Measurements from ENCODE around the gene IL1R1. TPM values are rescaled to one million over a fixed set of nuclear protein-coding genes. Genes with fewer than 3 reads are reported as not detected.

IL1R1 gene
- total RNA-seq, 1 donor from 2014 or later: 152 TPM

DNA sequence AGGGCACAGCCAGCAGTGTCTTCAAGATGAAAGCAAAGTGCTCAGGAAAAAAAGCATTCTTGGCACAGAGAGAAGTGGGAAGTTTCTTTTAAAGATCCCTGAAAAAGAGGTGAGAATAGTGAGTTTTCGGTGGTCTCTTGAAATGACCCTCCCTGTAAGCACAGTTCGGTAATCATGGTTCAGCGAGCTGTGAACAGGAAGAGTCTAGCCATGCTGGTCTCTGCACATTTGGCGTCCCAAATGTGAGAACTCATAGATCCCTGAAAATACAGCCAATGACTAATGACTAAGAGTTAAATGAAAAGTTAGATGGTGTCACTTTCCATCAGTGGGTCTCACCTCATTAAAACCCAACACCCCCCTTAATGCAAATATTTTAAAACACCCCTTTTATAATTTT, 3.4 kb downstream of the IL1R1 start:
- peaks cover 41% of the 10 kb centered on the region for H3K4me1 ChIP-seq
- peaks cover 33% of the 10 kb centered on the region for H3K9me3 ChIP-seq
- no peak for DNase-seq
- ATAC-seq: no peak
- no peak overlapping the region for H3K27ac ChIP-seq
- peaks cover 16% of the 10 kb centered on the region for H3K36me3 ChIP-seq
- no peaks in the 10 kb centered on the region for H3K27me3 ChIP-seq (ENCODE audit: low read depth)
- TF ChIP-seq, protein P1, sequence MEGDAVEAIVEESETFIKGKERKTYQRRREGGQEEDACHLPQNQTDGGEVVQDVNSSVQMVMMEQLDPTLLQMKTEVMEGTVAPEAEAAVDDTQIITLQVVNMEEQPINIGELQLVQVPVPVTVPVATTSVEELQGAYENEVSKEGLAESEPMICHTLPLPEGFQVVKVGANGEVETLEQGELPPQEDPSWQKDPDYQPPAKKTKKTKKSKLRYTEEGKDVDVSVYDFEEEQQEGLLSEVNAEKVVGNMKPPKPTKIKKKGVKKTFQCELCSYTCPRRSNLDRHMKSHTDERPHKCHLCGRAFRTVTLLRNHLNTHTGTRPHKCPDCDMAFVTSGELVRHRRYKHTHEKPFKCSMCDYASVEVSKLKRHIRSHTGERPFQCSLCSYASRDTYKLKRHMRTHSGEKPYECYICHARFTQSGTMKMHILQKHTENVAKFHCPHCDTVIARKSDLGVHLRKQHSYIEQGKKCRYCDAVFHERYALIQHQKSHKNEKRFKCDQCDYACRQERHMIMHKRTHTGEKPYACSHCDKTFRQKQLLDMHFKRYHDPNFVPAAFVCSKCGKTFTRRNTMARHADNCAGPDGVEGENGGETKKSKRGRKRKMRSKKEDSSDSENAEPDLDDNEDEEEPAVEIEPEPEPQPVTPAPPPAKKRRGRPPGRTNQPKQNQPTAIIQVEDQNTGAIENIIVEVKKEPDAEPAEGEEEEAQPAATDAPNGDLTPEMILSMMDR (IDR thresholded peaks at IDR 0.05): no peak
- peak overlapping the region; percentile 73 for H3K4me3 ChIP-seq
- intact Hi-C loops (cut with DNase I): no loop called here

DNA sequence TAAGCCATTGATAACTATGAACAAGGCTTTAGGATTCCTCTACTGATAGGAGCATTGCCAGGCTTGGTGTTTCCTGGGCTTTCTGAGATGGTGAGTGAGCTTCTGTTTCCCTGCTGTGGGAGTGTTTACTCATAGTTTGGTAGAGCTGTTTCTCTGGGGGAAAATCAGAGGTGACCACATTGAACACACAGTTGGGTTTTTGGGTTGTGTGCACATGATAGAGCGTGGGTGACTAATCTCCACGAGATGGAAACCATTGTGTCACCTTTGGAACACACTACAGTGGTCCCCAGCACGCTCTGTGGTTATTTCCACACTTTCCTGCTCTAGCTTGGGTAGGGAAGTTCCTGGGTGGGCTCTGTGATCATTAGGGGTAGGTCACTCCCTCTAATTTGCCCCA, 5.4 kb downstream of the IL1R1 start:
- DNase-seq (no peak), ATAC-seq (no peak)
- peaks cover 26% of the 10 kb centered on the region for H3K36me3 ChIP-seq
- peaks cover 33% of the 10 kb centered on the region for H3K9me3 ChIP-seq
- intact Hi-C loops (cut with DNase I): no loop called here
- no peaks in the 10 kb centered on the region for H3K27me3 ChIP-seq (ENCODE audit: low read depth)
- TF ChIP-seq, protein P1 (IDR thresholded peaks at IDR 0.05): no peak
- no peak overlapping the region for H3K27ac ChIP-seq
- peaks cover 42% of the 10 kb centered on the region for H3K4me1 ChIP-seq
- no peak overlapping the region for H3K4me3 ChIP-seq

DNA sequence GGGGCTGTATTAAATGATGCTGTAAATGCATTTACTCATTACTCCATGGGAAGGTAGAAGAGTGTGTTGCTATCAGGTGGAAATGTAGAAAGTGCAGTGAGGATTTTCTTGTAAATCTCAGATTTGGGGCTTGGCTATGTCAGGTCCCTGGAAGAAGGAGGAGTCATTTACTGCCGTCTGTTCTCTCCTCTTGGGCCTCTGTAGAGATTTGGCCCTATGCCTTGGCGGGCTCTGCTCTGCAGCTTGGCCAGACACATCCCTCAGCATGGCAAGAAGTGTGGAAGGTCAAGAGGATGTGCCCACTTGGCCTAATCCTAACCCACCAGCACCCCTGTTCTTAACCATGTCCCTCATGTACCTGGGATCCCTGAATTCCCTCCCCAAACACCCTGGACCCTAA, 6.7 kb downstream of the IL1R1 start:
- DNase-seq (no peak), ATAC-seq (no peak)
- intact Hi-C loops (cut with DNase I): no loop called here
- Histone ChIP-seq H3K27ac (no peak overlapping the region), H3K4me3 (no peak overlapping the region), H3K27me3 (ENCODE audit: low read depth) (no peaks in the 10 kb centered on the region), H3K4me1 (peaks cover 53% of the 10 kb centered on the region), H3K36me3 (peaks cover 32% of the 10 kb centered on the region), H3K9me3 (peaks cover 33% of the 10 kb centered on the region)
- TF ChIP-seq, protein P1 (IDR thresholded peaks at IDR 0.05): no peak

DNA sequence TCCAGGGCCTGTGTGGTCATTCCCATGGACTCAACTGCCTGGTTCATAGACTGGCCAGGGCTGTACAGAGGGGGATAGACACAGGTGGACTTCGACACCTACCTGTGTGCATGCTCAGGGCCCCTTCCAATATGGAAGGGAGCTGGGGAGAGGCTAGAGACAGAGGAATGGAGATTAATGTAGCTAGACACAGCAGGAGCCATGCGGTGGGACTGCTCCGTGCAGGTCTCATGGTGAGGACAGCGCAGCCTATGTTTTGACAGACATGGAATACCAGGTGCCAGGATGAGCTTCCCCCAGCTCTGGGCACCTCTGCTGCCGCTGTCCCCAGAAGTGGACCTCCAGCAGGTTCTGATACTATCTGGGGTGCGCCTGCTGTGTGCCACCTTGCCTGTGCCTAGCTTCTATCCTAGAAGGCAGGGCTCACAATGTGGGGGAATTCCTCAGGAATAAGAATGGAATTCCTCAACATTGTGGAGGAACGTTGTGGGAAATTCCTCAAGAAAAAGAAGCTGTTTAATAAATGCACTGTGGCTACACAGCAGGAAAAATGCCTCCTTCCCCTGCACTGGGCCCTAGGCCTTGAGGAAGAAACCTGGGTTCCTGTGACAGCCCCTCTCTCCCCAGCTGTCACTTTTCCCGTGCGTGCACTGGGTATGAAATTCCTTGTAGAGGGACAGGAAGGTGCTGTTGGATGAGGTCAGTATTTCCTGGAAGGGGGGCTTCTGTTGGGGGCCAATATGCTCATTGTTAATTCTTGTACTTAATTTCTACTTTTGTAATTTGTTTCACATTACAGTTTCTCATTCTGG, 7.3 kb downstream of the IL1R1 start:
- peaks cover 59% of the 10 kb centered on the region for H3K4me1 ChIP-seq
- no peak for DNase-seq
- TF ChIP-seq, protein P1 (IDR thresholded peaks at IDR 0.05): no peak

DNA sequence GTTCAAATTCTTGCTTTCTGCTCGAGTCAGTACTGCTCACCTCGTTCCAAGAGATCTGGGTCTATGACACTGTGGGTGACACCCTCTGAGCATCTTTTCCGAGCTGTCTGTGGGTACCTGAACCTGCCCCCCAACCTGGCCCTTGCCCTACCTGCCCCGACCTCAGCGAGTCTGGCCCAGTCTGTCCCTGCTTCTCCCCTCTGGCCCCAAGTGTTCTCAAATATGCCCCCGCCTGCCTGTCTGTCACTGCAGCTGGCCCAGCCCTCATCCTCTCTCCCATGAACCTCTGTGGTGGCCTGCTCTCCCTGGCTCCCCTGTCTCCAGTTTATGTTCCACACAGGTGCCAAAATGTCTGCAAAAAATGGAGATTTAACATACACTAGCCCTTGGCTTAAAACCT, 11.8 kb downstream of the IL1R1 start:
- Histone ChIP-seq H3K9me3 (no peaks in the 10 kb centered on the region), H3K4me3 (no peak overlapping the region), H3K27ac (peak overlapping the region; percentile 67), H3K4me1 (peaks cover 64% of the 10 kb centered on the region), H3K27me3 (ENCODE audit: low read depth) (no peaks in the 10 kb centered on the region), H3K36me3 (peaks cover 56% of the 10 kb centered on the region)
- no peak for DNase-seq
- TF ChIP-seq, protein P1 (IDR thresholded peaks at IDR 0.05): no peak
- ATAC-seq: no peak
- intact Hi-C loops (cut with DNase I): no loop called here

More for the DNA sequence above, 7.3 kb downstream of the IL1R1 start:
- Histone ChIP-seq H3K9me3 (peaks cover 33% of the 10 kb centered on the region), H3K4me3 (no peak overlapping the region), H3K27me3 (ENCODE audit: low read depth) (no peaks in the 10 kb centered on the region), H3K36me3 (peaks cover 38% of the 10 kb centered on the region), H3K27ac (no peak overlapping the region)
- ATAC-seq: no peak
- intact Hi-C loops (cut with DNase I): no loop called here

All from lower lobe of right lung (tissue), 2 donors.